HG03571 (cell line): ENCODE results near the gene PCDHGB7.
"Not testable (repeated sequence)": the region's sequence is repeated elsewhere in the genome, so short reads cannot be mapped to it uniquely, and the experiment has no call there.

Experiments used
- ATAC-seq: cut with Tn5 transposase; IDR thresholded peaks from one replicate; pipeline ENCODE4 v1.9.1; 2021; ENCODE audit not compliant: unreplicated experiment

PCDHGB7 gene

GRCh38 chr5:141394401-141395187, 22.9 kb upstream of the PCDHGB7 start:
- not testable (repeated sequence) for ATAC-seq

- ATAC-seq: peak; percentile 88
These were observed 19.5 kb upstream of the PCDHGB7 start, which contains the start of gene PCDHGB5 for GRCh38 chr5:141397756-141398551. Gene PCDHGB5, plus strand, starts transcription at chr5:141397947. Its CDS starts 181 bp downstream, at chr5:141398128.

DNA sequence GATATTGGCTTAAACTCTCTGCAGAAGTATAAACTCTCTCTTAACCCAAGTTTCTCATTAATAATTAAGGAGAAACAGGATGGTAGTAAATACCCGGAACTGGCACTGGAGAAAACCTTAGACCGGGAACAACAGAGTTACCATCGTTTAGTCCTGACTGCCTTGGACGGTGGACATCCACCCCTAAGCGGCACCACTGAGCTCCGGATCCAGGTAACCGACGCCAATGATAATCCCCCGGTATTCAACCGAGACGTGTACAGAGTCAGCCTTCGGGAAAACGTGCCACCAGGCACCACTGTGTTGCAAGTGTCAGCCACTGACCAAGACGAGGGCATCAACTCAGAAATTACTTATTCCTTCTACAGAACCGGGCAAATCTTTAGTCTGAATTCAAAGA, 18.9 kb upstream of the PCDHGB7 start:
- no peak for ATAC-seq

DNA sequence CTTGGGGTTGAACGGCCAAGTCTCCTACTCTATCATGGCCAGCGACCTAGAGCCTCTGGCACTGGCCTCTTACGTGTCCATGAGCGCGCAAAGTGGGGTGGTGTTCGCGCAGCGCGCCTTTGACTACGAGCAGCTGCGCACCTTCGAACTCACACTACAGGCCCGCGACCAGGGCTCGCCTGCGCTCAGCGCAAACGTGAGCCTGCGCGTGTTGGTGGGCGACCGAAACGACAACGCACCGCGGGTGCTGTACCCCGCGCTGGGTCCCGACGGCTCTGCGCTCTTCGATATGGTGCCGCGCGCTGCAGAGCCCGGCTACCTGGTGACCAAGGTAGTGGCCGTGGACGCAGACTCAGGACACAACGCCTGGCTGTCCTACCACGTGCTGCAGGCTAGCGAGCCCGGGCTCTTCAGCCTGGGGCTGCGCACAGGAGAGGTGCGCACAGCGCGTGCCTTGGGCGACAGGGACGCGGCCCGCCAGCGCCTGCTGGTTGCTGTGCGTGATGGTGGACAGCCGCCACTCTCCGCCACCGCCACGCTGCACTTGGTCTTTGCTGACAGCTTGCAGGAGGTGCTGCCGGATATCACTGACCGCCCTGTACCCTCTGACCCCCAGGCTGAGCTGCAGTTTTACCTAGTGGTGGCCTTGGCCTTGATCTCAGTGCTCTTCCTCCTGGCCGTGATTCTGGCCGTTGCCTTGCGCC, 17.8 kb upstream of the PCDHGB7 start:
- ATAC-seq: no peak

DNA sequence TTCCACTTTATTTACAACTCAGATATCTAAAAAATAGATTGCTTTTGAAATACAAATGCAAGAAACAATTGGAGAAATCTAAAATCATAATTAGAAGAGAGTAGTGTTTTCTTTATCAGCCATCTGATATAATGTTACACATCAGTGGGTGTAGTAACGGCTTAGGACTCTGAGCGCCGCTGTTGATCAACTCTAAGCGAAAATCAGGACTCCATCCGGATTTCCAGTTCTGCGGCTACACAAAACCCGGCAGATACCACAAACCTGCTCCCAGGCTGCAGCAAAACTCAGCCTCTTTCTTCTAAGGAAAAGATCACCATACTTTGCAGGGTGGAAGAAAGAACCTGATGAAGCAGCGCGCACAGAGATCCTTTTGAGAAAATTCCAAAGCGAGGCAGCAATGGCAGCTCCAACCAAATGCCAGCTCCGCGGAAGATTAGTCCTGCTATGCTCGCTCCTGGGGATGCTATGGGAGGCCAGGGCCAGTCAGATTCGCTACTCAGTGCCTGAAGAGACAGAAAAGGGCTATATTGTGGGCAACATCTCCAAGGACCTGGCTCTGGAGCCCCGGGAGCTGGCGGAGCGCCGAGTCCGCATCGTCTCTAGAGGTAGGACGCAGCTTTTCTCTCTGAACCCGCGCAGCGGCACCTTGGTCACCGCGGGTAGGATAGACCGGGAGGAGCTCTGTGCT, 14.8 kb upstream of the PCDHGB7 start, which contains the start of gene PCDHGA9:
PCDHGA9 (plus strand) TSS at position 226 of the 691 bp plus-strand sequence; CDS start at position 401, 175 bp downstream.
- ATAC-seq: no peak

DNA sequence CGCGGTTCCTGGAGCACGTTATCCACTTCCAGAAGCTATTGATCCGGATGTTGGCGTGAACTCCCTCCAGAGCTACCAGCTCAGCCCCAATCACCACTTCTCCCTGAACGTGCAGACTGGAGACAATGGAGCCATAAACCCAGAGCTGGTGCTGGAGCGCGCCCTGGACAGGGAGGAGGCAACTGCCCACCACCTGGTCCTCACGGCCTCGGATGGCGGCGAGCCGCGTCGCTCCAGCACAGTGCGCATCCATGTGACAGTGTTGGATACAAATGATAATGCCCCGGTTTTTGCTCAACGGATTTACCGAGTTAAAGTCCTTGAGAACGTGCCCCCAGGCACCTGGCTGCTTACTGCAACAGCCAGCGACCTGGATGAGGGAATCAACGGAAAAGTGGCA, 14.1 kb upstream of the PCDHGB7 start:
- ATAC-seq: no peak

GRCh38 chr5:141407790-141408505, 9.5 kb upstream of the PCDHGB7 start, which contains the start of gene PCDHGB6:
Gene PCDHGB6, plus strand, starts transcription at chr5:141408021. Its CDS starts 182 bp downstream, at chr5:141408203.
- ATAC-seq: not testable (repeated sequence)

- ATAC-seq: no peak
These were observed 7.7 kb upstream of the PCDHGB7 start for GRCh38 chr5:141409598-141410306.

GRCh38 chr5:141411575-141411974, 5.9 kb upstream of the PCDHGB7 start:
- no peak for ATAC-seq

DNA sequence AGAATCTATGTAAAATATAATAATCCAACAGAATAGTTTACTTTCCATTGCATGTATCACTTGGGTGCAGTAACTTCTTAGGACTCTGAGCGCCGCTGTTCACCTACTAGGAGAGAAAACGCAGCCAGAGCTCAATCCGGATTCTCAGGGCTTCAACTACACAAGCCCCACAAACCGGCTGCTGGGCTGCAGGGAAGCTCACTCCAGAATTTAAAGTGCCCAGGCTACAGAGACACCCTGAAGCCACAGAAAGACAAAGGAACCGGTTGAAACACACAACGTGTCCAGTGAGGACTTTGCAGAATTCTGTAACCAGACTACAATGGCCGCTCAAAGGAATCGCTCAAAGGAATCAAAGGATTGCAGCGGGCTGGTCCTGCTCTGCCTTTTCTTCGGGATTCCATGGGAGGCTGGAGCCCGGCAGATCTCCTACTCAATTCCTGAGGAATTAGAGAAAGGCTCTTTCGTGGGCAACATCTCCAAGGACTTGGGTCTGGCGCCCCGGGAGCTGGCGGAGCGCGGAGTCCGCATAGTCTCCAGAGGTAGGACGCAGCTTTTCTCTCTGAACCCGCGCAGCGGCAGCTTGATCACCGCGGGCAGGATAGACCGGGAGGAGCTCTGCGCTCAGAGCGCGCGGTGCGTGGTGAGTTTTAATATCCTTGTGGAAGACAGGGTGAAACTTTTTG, 4.5 kb upstream of the PCDHGB7 start, which contains the start of gene PCDHGA10:
PCDHGA10 (plus strand) TSS at position 134 of the 686 bp plus-strand sequence; CDS start at position 323, 189 bp downstream.
- ATAC-seq: peak; percentile 84

DNA sequence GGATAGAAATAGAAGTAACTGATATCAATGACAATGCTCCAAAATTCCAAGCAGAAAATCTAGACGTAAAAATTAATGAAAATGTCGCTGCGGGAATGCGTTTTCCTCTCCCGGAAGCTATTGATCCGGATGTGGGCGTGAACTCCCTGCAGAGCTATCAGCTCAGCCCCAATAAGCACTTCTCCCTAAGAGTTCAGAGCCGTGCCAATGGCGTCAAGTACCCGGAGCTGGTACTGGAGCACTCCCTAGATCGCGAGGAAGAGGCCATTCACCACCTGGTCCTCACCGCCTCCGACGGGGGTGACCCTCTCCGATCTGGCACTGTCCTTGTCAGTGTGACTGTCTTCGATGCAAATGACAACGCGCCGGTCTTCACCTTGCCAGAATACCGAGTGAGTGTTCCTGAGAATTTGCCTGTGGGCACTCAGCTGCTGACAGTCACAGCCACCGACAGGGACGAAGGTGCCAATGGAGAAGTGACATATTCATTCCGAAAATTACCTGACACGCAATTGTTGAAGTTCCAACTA, 3.9 kb upstream of the PCDHGB7 start:
- no peak for ATAC-seq

GRCh38 chr5:141414548-141415274, 2.8 kb upstream of the PCDHGB7 start:
- ATAC-seq: not testable (repeated sequence)

GRCh38 chr5:141415275-141415618, 2.2 kb upstream of the PCDHGB7 start:
- not testable (repeated sequence) for ATAC-seq

DNA sequence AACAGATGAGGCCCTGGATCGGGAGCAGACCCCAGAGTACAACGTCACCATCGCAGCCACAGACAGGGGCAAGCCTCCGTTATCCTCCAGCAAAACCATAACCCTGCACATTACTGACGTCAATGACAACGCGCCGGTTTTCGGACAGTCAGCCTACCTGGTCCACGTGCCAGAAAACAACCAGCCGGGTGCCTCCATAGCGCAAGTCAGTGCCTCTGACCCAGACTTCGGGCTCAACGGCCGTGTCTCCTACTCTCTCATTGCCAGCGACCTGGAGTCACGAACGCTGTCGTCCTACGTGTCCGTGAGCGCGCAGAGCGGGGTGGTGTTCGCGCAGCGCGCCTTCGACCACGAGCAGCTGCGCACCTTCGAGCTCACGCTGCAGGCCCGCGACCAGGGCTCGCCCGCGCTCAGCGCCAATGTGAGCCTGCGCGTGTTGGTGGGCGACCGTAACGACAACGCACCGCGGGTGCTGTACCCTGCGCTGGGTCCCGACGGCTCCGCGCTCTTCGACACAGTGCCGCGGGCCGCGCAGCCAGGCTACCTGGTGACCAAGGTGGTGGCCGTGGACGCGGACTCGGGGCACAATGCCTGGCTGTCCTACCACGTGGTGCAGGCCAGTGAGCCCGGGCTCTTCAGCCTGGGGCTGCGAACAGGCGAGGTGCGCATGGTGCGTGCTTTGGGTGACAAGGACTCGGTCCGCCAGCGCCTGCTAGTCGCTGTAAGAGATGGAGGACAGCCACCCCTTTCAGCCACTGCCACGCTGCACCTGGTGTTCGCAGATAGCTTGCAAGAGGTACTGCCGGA, 1.8 kb downstream of the PCDHGB7 start:
- ATAC-seq: no peak

DNA sequence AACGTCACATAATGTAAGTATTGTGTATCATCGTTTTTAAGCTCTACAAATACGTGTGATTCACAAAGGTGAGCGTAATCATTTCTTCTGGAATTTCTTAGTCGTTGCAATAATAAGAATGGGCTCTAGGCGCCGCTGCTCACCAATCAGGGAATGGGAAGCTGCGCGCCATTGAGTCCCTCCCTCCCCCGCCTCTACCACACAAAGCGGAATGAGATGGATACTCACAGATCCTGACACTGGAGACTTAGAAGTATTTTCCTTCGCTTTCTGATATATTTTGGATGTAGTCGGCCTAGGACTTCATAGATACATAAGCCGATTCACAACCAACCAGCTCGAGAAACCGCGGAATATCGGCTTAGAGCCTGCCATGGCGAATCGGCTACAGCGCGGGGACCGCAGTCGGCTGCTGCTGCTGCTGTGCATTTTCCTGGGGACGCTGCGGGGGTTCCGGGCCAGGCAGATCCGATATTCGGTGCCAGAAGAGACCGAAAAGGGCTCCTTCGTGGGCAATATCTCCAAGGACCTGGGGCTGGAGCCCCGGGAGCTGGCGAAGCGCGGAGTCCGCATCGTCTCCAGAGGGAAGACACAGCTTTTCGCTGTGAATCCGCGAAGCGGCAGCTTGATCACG, 3.5 kb downstream of the PCDHGB7 start, which contains the start of gene PCDHGA11:
PCDHGA11 (plus strand) TSS at position 197 of the 634 bp plus-strand sequence; CDS start at position 374, 177 bp downstream.
- ATAC-seq: no peak

DNA sequence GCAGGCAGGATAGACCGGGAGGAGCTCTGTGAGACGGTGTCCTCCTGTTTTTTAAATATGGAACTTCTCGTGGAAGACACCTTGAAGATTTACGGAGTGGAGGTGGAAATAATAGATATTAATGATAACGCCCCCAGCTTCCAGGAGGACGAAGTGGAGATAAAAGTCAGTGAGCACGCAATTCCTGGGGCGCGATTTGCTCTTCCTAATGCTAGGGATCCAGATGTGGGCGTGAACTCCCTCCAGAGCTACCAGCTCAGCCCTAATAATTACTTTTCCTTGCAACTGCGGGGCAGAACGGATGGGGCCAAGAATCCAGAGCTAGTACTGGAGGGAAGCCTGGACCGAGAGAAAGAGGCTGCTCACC, 4.0 kb downstream of the PCDHGB7 start:
- ATAC-seq: no peak
